Stimulated activated CD8-positive, alpha-beta memory T cell treated with anti-CD3 and anti-CD28 coated beads, Interleukin-15, amount 100 ng/mL, for 1 hour (primary cell): Measurements from ENCODE around the gene DERA.
A peak's percentile ranks its signal among the peaks of the same experiment; 100 is the strongest.
"Not testable (repeated sequence)": the region's sequence is repeated elsewhere in the genome, so short reads cannot be mapped to it uniquely, and the experiment has no call there.

Experiments
- DNase-seq: peaks from one replicate; pipeline ENCODE4 v3.0.0-alpha.2; 2020; ENCODE audit warnings: low read depth

Gene DERA

DNA sequence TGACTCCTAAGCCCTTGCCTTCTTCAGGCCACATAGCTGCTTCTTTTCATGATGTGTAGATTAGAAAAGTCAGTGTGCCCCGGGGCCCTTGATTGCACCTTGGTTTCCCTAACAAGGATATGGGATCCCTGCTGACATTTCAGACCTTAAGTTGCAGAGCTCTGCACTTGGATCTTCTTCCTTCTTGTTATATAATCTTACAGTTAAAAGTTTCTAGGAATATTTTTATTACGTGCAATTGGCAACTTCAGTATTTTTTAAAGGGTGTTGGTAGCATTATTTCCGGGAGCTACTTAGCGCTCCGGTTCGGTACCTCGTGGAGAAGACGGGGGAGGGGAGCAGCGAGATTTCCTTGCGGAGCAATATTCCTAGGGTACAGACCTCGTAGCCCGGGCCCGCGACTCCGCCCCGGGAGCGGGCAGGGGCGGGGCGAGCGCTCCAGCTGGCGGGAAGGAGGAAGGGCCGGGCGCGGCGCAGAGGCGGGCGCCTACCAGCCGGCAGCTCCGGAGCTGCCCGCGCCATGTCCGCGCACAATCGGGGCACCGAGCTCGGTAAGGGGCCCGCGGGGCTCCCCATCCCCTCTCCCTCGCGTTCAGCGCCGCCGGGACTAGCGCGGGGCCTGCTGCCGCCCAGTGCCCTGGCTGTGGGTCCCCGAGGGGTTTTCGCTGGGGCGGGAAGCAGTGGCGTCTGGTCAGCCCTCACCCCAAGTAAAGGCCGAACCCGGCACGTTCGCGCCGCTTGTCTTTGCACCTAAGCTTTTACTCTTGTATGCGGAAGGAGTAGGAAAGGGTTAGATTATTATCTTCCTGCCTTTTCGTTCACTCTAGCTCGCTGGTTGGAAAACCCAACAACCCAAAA, at the start of gene DERA:
Gene DERA, plus strand, starts transcription at position 469 of the 858 bp plus-strand sequence. Its CDS starts 52 bp downstream, at position 521.
- peak; percentile 12 for DNase-seq

GRCh38 chr12:15861404-15861803, 49.7 kb upstream of the DERA start:
- no peak for DNase-seq

DNA sequence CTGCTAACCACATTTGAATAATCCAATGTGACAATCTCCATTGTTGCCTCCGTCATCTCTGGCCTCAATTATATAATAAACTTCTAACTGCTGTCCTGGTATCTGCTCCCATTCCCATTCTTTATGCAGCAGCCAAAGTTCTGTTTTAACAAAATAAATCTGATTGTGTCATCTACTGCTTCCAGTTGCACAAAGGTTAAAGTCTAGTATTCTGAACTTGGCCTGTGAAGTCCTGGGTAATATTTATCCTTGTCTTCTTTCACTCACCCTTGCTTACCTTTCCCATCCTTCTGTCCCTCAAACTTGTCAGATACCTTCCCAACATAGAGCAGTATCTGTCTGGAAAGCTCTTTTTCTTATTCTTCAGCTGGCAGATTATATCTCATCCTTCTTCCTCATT, 48.3 kb upstream of the DERA start:
- no peak for DNase-seq

- no peak for DNase-seq
Measured at GRCh38 chr12:15863372-15863771, 47.8 kb upstream of the DERA start.

- no peak for DNase-seq
Measured at GRCh38 chr12:15863984-15864383, 47.1 kb upstream of the DERA start.

- DNase-seq, result no peak
Measured at GRCh38 chr12:15868186-15868585, 42.9 kb upstream of the DERA start.

DNA sequence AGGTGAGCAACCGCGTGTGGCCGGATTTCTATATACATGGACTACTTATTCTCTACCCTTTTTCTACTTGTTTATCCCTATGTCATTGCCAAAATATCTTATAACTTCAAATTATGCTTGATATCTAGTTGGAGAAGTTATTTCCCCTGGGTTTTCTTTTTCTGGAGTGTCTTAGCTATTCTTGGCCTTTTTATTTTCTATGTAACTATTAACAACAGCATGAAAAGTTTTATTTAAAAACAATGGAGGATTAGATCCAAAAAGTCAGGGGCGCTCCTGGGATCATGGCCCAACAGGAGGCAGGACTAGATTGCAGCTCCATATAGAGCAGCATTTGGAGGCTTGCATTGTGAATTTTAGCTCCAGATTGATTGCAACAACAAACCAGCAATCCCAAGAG, 37.6 kb upstream of the DERA start:
- DNase-seq, result no peak

- DNase-seq, result not testable (repeated sequence)
Measured at GRCh38 chr12:15874556-15875145, 36.5 kb upstream of the DERA start.

DNA sequence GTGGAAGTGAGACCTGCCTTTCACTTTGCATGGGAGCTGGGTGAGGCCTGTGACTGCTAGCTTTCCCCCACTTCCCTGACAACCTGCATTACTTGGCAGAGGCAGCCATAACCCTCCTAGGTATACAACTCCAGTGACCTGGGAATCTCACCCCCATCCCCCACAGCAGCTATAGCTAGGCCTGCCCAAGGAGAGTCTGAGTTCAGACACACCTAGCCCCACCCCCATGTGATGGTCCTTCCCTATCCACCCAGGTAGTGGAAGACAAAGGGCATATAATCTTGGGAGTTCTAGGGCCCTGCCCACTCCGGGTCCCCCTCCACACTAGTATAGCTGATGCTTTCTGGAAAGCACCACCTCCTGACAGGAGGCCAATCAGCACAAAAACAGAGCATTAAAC, 35.3 kb upstream of the DERA start:
- no peak for DNase-seq

- DNase-seq, result no peak
Measured at GRCh38 chr12:15879413-15879812, 31.7 kb upstream of the DERA start.

DNA sequence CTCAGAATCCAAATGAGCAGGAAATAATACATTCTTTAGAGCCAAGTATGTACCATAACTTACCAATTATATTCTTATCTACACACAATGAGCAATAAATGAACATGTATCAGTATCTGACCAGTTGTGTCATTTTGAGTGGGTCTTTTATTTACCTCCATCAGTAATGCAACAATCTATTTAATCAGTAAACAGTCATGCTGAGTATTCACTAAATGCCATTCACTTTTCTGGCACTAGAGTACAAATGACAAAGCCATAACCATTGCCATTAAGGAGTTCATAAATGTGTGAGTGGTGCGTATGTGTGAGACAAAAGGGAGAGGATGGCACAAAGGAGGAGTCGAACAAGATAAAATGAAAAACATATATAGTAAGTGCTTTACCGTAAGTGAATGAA, 30.4 kb upstream of the DERA start:
- no peak for DNase-seq

GRCh38 chr12:15882118-15882971, 28.8 kb upstream of the DERA start, which contains the start of gene STRAP:
TSS of gene STRAP (plus strand) at chr12:15882387. CDS start at chr12:15882708, 321 bp downstream.
- DNase-seq, result peak; percentile 92

DNA sequence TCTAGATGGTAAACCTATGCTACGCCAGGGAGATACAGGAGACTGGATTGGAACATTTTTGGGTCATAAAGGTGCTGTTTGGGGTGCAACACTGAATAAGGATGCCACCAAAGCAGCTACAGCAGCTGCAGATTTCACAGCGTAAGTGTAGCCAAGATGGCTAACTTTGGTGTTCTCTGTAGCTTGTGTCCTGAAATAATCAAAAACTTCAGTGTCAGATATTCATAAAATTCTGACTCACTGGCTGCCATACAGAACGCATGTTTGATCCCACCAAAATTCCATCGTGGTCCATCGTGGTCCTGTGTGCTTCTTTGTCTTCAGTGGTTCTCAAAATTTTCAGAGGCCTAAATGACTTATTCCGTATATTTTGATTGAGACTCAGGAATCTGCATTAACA, 27.6 kb upstream of the DERA start:
- DNase-seq, result no peak

- DNase-seq, result no peak
Measured at GRCh38 chr12:15886372-15887042, 24.6 kb upstream of the DERA start.

DNA sequence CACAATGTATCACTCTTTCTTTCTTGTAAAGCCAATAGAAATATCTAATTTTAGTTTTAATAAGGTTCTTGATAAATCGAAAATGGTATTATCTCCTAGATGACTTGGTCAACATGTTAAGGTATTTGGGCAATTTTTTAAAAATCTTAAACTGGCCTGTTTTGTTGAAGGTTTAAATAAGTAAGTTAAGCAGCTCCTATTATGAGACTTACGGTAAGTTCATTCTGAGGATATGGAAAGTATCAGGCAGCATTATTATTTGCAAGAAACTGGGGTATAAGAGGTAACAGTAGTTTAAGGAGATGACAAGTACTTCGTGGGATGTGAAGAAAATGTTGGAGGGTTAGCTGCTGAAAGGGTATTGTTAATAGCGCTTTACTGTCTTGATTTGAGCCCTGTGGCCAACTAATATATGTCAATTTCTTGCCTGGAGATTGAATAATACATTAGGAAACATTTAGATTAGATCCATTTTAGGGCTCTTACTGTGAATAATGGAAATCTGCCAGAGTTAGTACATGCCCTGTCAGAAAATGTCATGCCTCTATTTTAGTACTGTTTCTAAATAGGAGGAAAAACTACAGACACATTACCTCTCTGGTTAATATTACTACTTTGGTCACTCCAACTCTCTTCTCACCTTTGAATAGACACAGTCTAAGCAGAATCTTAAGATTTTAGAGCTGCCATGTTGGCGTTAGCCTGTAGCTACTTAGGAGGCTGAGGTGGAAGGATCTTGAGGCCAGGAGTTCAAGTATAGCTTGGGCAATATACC, 23.9 kb upstream of the DERA start:
- no peak for DNase-seq

- no peak for DNase-seq
Measured at GRCh38 chr12:15892645-15893259, 18.4 kb upstream of the DERA start.

DNA sequence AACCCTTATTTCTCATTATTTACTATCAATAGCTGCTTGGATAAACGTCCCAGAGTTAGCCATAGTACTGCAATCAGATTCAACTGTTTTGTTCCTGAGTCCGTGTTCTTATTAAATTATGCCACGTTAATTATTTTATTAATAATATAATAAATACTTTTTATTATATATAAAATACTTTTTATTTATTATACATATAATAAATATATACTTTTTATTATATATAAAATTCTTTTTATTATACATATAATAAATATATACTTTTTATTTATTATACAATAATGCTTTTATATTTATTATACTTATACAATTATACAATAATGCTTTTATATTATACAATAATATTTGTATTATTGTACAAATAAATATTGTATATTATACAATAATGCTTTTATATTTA, 17.9 kb upstream of the DERA start:
- no peak for DNase-seq

- no peak for DNase-seq
Measured at GRCh38 chr12:15896867-15897266, 14.3 kb upstream of the DERA start.

- DNase-seq, result no peak
Measured at GRCh38 chr12:15897433-15897832, 13.7 kb upstream of the DERA start.

- no peak for DNase-seq
Measured at GRCh38 chr12:15899282-15899870, 11.8 kb upstream of the DERA start.
